Omental fat pad (tissue), 4 donors: ENCODE data around the gene NTMT1. TPM values are rescaled to one million over a fixed set of nuclear protein-coding genes. Genes with fewer than 3 reads are reported as not detected.

Source experiments
- ATAC-seq: fragments of 150-250 bp; one replicate; pipeline ENCODE4 v1.9.1; 2016; ENCODE audit warnings: mild to moderate bottlenecking, moderate library complexity; ENCODE audit not compliant: low FRiP score
- DNase-seq: peaks from one replicate; pipeline ENCODE4 v3.0.0-alpha.2; 2019; ENCODE audit warnings: low spot score
- CTCF ChIP-seq, 3 donors: fragments of 450-650 bp; IDR thresholded peaks; one replicate each; pipeline ENCODE4 v1.5.1; 2016 to 2017; ENCODE audit warnings: antibody characterized with exemption in 3 of 3, mild to moderate bottlenecking in 3 of 3, moderate library complexity in 2 of 3
- total RNA-seq, 4 donors: library from RNA; depleted of rRNA; stranded (reverse); fragments of >200 nt; gene quantifications; one replicate each; pipeline ENCODE4 v1.1.0, GENCODE V29; 2016

The NTMT1 gene
- total RNA-seq, 4 donors from 2014 or later, result 15.8 to 37.9 (median 20.3) TPM

- no peak for ATAC-seq
- TF ChIP-seq CTCF (IDR thresholded peaks at IDR 0.05), result no peak
- no peak for DNase-seq
Measured at GRCh38 chr9:129679537-129679936, 53.6 kb downstream of the NTMT1 start.

GRCh38 chr9:129681924-129682323 lies 56.0 kb downstream of the NTMT1 start:
- DNase-seq (no peak), ATAC-seq (no peak)
- TF ChIP-seq CTCF (IDR thresholded peaks at IDR 0.05), result no peak

- DNase-seq, result no peak
- ATAC-seq, result no peak
- TF ChIP-seq CTCF (IDR thresholded peaks at IDR 0.05), result no peak
Measured at GRCh38 chr9:129682381-129682780, 56.4 kb downstream of the NTMT1 start.

GRCh38 chr9:129685220-129685932 lies 59.4 kb downstream of the NTMT1 start:
- DNase-seq (no peak), ATAC-seq (no peak)
- no peak for TF ChIP-seq CTCF (IDR thresholded peaks at IDR 0.05)

Other genes with a start within 250 kb of the NTMT1 start
- not detected for gene C9orf50, start 5.1 kb upstream of the NTMT1 start, total RNA-seq
- gene ASB6, start 16.0 kb downstream of the NTMT1 start, total RNA-seq, result 10 to 100 TPM; 14.5 to 35.4 (median 16.3) TPM
- 1 to 10 TPM; 3.6 to 7.3 (median 4.0) TPM for gene PRRX2, start 39.5 kb downstream of the NTMT1 start, total RNA-seq
- 10 to 100 TPM in 2 of 4 donors, 1 to 10 TPM in 2; 4.2 to 12.4 (median 8.9) TPM for gene PTGES, start 126.9 kb downstream of the NTMT1 start, total RNA-seq
- 10 to 100 TPM; 19.0 to 37.2 (median 28.7) TPM for gene TOR1B, start 177.0 kb downstream of the NTMT1 start, total RNA-seq
- 10 to 100 TPM; 37.4 to 62.6 (median 51.0) TPM for gene TOR1A, start 198.0 kb downstream of the NTMT1 start, total RNA-seq
- 10 to 100 TPM; 44.1 to 98.0 (median 45.0) TPM for gene C9orf78, start 209.1 kb downstream of the NTMT1 start, total RNA-seq
- gene USP20, start 209.3 kb downstream of the NTMT1 start, total RNA-seq, result 10 to 100 TPM; 11.5 to 18.5 (median 15.5) TPM